Measurements from ENCODE around the gene PITPNM2. TPM values are rescaled to one million over a fixed set of nuclear protein-coding genes. Genes with fewer than 3 reads are reported as not detected.

PITPNM2 gene
- total and polyA plus RNA-seq, 11 donors, result 12.0 to 28.5 (median 20.7) TPM

DNA sequence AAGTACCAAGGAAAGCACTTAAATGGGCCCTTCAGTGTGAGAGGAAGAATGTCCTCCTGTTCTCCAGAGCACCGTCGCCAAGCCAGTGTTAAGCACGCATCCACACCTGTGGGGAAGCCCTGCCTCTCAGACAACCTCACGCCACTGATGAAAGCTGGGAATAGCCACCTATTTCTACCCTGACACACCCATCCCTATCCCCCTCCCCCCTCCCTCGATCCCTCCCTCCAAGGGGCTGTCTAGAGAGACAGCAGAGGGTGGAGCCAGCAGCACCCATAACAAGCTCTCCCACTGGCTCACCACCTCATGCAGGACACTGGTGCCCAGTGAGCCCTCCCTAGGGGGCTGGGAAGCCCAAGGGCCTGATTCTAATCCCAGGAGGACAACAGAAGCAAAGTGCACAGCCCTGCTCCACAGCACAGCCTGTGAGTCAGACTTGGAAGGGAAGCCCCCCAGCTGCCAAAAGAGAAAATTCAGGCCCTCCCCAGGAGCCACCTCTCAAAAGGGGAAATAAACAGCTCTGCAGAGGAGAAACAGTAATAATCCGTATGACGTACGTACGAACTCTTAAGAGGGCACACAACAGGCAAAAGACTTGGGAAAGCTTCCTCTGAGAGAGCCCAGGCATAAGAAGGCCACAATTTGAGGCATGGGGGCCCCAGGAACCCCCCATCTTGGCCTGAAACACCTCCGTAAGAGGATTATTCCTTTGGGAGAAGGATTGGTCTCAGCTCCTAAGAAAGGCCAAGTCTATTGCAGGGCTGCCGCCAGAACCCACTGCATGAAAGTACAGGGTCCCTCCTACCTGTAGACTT is 7.8 kb downstream of the PITPNM2 start:
- Histone ChIP-seq H3K27me3 (no peaks in the 10 kb centered on the region), H3K4me3 (no peak overlapping the region), H3K4me1 (peaks cover 8 to 50% (median 42%) of the 10 kb centered on the region in 12 donors), H3K36me3 (no peaks in the 10 kb centered on the region), H3K9me3 (no peaks in the 10 kb centered on the region), H3K27ac (peak overlapping the region in 9 of 12 donors; percentile 54 to 87 (median 79))
- TF ChIP-seq, protein P1, sequence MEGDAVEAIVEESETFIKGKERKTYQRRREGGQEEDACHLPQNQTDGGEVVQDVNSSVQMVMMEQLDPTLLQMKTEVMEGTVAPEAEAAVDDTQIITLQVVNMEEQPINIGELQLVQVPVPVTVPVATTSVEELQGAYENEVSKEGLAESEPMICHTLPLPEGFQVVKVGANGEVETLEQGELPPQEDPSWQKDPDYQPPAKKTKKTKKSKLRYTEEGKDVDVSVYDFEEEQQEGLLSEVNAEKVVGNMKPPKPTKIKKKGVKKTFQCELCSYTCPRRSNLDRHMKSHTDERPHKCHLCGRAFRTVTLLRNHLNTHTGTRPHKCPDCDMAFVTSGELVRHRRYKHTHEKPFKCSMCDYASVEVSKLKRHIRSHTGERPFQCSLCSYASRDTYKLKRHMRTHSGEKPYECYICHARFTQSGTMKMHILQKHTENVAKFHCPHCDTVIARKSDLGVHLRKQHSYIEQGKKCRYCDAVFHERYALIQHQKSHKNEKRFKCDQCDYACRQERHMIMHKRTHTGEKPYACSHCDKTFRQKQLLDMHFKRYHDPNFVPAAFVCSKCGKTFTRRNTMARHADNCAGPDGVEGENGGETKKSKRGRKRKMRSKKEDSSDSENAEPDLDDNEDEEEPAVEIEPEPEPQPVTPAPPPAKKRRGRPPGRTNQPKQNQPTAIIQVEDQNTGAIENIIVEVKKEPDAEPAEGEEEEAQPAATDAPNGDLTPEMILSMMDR (IDR thresholded peaks at IDR 0.05), result no peak
- no peak for TF ChIP-seq POLR2A (IDR thresholded peaks at IDR 0.05)
- WGBS, 4 donors, result 69 to 83% (median 76%) methylated on average over 11 of the region's 11 CpGs
- ATAC-seq (peak in 2 of 4 donors; percentile 7 to 35), DNase-seq (peak in 1 of 5 donors; percentile 48)
- intact Hi-C loops (cut with DNase I), result loop anchor here in 7 of 10 donors (5.0 to 10.0 kb wide), 2 partner anchors 36 to 48 kb away; no protein-coding TSS in a partner anchor

DNA sequence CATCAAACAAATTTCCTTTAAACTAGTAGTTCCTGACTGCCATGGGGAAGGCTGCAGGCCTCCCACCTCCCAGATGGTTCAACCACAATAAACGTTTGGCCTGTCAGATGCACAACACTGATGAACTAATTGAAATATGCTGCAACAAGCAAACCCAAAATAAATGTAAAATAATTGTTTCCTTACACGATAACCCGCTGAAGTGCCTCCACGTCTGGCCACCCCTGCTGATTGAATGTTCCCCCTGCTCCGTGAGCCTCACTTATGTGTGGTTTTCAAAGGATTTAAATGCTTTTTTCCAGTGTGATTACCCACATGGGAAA is 8.4 kb downstream of the PITPNM2 start:
- DNase-seq, result no peak
- no peaks in the 10 kb centered on the region for H3K9me3 ChIP-seq
- TF ChIP-seq POLR2A (IDR thresholded peaks at IDR 0.05), result no peak
- TF ChIP-seq, protein P1 (IDR thresholded peaks at IDR 0.05), result no peak
- H3K36me3 ChIP-seq, result peaks cover 0 to 1% (median 0%) of the 10 kb centered on the region in 9 donors
- H3K4me3 ChIP-seq, result no peak overlapping the region
- peaks cover 8 to 50% (median 42%) of the 10 kb centered on the region in 12 donors for H3K4me1 ChIP-seq
- H3K27ac ChIP-seq, result peak overlapping the region in 10 of 12 donors; percentile 70 to 87 (median 80)
- 80 to 83% (median 82%) methylated on average over 5 of the region's 5 CpGs for WGBS, 4 donors
- H3K27me3 ChIP-seq, result no peaks in the 10 kb centered on the region
- intact Hi-C loops (cut with DNase I), result loop anchor here in 7 of 10 donors (5.0 to 10.0 kb wide), 2 partner anchors 35 to 48 kb away; no protein-coding TSS in a partner anchor
- ATAC-seq, result no peak

DNA sequence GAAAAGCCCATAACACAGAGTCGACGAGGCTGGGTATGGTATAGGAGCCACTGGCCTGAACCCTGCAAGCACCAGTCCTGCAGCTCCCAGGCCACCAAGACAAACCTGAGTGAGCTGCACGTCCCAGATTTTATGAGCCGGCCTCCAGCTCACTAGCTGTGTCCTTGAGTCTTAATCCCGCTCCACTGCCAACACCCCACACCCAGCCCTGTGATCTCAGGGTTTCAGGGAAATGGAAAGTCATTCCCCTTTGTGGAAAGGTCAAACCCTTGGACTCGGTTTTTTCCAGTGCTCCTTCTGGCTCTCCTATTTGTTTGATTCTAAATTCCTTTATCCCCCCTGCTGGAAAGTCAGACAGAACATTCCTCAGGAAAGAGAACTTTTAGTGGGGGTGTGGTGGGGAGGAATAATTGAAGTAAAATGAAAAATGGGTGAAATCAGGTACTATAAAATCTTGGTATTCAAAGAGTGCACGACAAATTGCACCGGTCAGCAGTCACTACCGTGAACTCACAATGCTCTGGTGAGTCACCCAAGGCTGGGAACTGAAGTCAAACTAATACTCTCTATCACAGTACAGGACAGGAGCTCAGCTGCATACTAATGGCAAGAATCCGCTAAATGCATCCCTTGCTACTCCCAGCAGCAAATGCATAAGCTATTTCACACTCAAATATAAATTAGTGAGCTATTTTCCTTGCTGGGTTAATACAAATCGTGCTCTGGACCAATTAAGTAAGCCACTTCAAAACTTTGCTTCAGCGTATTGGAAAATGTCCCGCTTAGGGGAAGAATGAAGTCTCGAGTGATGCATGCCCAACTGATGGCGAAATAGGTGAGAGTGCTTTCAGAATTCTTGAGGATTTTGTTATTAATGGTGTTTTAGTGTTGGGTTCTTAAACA is 9.0 kb downstream of the PITPNM2 start:
- peaks cover 8 to 50% (median 42%) of the 10 kb centered on the region in 12 donors for H3K4me1 ChIP-seq
- no peaks in the 10 kb centered on the region for H3K9me3 ChIP-seq
- peak overlapping the region; percentile 15 to 87 (median 79) for H3K27ac ChIP-seq
- 42 to 48% (median 45%) methylated on average over 15 of the region's 15 CpGs for WGBS, 4 donors
- no peak for TF ChIP-seq POLR2A (IDR thresholded peaks at IDR 0.05)
- TF ChIP-seq, protein P1 (IDR thresholded peaks at IDR 0.05), result no peak
- H3K27me3 ChIP-seq, result no peaks in the 10 kb centered on the region
- no peak overlapping the region for H3K4me3 ChIP-seq
- H3K36me3 ChIP-seq, result peaks cover 0 to 3% (median 0%) of the 10 kb centered on the region in 9 donors
- ATAC-seq (peak; percentile 70 to 88 (median 85)), DNase-seq (peak in 3 of 5 donors; percentile 58 to 87 (median 68))
- intact Hi-C loops (cut with DNase I), result loop anchor here in 7 of 10 donors (5.0 to 10.0 kb wide), 2 partner anchors 35 to 47 kb away; no protein-coding TSS in a partner anchor
